Activated CD8-positive, alpha-beta memory T cell treated with anti-CD3 and anti-CD28 coated beads for 36 hours (primary cell): Measurements from ENCODE around the gene BMAL2. TPM values are rescaled to one million over a fixed set of nuclear protein-coding genes. Genes with fewer than 3 reads are reported as not detected.

ENCODE experiments used
- CTCF ChIA-PET: fragments of 350-600 bp; sonication (Branson Sonifier 250); formaldehyde crosslinking; loops from one replicate; lab custom pipeline; 2021; ENCODE audit warnings: antibody characterized with exemption; lab: Charles Lee
- POLR2A ChIA-PET: fragments of 350-600 bp; sonication (Branson Sonifier 250); formaldehyde crosslinking; loops from one replicate; lab custom pipeline; 2021; ENCODE audit warnings: antibody characterized with exemption; lab: Charles Lee
- total RNA-seq, 2 experiments: library from RNA; stranded (reverse); gene quantifications; one replicate each; pipeline ENCODE4 v1.2.3, GENCODE V29; 2021

BMAL2 gene
- total RNA-seq, 2 experiments from 2014 or later = 18.1 to 19.1 TPM

DNA sequence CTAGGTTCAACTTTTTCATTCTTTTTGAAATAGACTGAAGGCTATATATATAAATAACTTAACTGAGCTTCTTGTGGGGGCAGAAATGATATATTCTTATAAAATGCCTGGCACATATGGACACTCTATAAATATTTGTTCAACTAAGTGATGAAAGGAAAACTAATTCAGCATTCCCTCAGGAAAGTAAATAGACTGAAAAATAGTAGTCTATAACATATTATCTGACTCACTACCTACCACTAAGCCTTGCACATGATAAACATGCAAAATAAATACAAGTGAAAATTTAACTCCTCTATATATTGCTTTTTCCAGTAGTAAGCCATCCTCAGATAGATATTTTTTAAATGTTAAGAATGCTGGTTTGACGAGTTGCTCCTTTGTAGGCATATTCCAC lies 15.7 kb upstream of the BMAL2 start:
- CTCF ChIA-PET = no interaction called here
- POLR2A ChIA-PET = no interaction called here

- ChIA-PET POLR2A (no interaction called here), CTCF (no interaction called here)
Measured at GRCh38 chr12:27319409-27319808, 13.2 kb upstream of the BMAL2 start.

DNA sequence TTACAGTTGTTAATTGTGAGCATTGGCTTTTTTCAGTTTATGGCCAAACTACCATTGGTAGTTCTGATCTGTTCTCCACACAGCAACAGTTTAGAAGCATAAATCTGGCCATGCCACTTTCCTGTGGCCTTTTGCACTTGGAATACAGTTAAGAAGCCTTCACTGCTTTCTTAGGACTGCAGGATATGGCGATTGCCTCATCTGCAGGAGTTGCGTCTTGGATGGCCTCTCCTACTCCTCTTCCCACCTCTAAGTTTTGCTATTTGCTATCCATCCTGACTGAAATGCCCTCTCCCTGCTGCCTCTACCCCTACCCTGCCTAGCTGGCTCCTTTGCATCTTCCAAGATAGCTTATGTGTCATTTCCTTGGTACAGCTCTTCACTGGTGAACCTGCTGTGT lies 12.8 kb upstream of the BMAL2 start:
- POLR2A ChIA-PET = no interaction called here
- CTCF ChIA-PET = no interaction called here

GRCh38 chr12:27324530-27324929 lies 8.1 kb upstream of the BMAL2 start:
- ChIA-PET CTCF (interaction anchor here (0.8 kb wide), 1 partner anchor 18 kb away, joined by 4 read pairs; no protein-coding TSS in a partner anchor), POLR2A (no interaction called here)

DNA sequence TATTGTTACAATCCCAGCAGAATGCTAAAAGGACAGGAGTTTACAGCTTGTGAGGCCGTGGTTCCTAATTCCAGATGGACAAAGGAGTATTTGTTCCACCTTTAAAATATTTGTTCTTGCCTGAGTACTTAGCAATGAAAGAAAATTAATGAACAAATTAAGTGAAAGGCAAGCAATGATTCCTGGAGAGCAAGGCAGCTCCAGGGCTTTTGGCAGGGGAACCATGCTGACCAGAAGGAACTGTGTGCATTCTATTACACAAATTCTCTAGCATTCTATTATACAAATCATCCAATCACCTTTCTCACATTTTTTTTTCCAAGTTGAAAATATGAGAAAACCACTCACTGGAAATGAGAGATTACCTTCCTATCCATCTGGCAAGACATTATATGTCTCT lies 1.8 kb upstream of the BMAL2 start:
- POLR2A ChIA-PET = no interaction called here
- CTCF ChIA-PET = interaction anchor here (1.3 to 1.9 kb wide), 2 partner anchors 317 to 395 kb away, joined by 3 to 5 read pairs; partner anchors contain the start of gene TM7SF3

GRCh38 chr12:27331291-27331926 lies 1.2 kb upstream of the BMAL2 start:
- ChIA-PET CTCF (interaction anchor here (1.3 to 1.9 kb wide), 2 partner anchors 318 to 396 kb away, joined by 3 to 5 read pairs; partner anchors contain the start of gene TM7SF3), POLR2A (no interaction called here)

DNA sequence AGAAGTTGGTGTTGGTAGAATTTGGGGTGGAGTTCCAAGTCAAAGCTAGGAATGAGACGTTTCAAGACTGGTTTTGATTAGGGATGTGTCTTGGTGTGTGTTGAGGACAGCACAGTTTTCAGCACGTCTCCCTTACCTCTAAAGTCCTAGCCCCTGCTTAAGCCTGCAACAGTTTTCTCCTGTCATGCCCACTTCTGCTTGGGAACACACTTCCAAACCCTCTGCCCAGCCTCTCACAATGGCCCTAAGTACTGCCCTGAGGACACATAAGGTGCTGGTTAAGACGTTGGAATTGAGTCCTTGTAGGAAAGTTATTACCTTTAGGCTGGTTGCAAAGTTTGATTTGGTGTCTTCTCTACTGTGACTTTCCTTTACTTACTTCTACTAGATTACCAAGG lies 710 bp upstream of the BMAL2 start:
- CTCF ChIA-PET = interaction anchor here (1.3 to 1.9 kb wide), 2 partner anchors 318 to 396 kb away, joined by 3 to 5 read pairs; partner anchors contain the start of gene TM7SF3
- POLR2A ChIA-PET = no interaction called here

- CTCF ChIA-PET = interaction anchor here (1.2 to 1.9 kb wide), 2 partner anchors 26 to 319 kb away, joined by 3 to 5 read pairs; partner anchors contain the start of gene TM7SF3
Measured at GRCh38 chr12:27332407-27332713, 276 bp upstream of the BMAL2 start.

DNA sequence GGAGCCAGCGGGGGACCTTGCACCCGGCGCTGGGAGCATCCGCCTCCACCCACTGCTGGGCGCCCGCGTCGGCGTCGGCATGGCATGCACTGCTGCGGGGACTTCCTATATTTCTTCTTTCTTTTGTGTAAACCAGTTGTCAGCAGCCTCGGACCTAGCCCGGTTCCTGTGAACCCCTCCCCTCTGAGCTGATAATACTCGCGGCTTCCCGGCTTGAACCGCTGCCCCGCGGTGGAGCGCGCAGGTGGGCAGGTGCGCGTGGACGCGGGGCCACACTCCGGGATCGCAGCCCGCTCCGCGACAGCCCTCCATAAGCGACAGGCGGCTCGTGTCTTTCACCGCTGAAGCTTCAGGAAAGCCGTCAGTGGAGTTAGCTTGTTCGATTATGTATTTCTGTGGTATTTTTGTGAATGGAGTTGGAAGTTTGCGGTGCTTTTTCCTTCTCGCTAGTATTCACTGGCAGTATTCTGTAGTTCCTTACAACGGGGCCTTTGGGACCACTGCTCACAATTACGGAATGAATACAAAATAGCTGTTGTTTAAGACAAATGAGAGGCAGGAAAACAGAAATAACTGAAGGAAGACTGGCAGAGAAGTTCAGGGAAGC lies 870 bp downstream of the BMAL2 start:
- ChIA-PET POLR2A (no interaction called here), CTCF (interaction anchor here (1.2 kb wide), 1 partner anchor 27 kb away, joined by 3 read pairs; no protein-coding TSS in a partner anchor)

More at GRCh38 chr12:27332407-27332713, 276 bp upstream of the BMAL2 start:
- POLR2A ChIA-PET = no interaction called here

- ChIA-PET CTCF (no interaction called here), POLR2A (no interaction called here)
Measured at GRCh38 chr12:27334042-27334720, 1.5 kb downstream of the BMAL2 start.

DNA sequence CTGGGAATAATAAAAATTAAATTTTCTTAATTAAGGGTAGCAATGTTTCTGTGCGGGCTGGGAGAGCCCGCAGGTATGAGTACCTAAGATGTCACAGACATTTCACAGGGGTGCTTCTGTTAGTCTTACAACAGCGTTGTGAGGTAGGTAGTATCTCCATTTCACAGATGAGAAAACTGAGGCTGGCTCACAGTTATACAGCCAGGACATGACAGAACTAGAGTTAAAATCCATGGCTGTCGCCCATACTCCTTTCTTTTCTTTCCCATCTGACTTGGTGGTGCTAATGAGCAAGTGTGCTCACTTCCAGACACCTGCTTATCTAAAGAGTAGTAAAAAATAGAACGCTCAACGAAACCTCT lies 2.1 kb downstream of the BMAL2 start:
- ChIA-PET POLR2A (no interaction called here), CTCF (no interaction called here)

- POLR2A ChIA-PET = no interaction called here
- CTCF ChIA-PET = no interaction called here
Measured at GRCh38 chr12:27335364-27336281, 3.0 kb downstream of the BMAL2 start.

DNA sequence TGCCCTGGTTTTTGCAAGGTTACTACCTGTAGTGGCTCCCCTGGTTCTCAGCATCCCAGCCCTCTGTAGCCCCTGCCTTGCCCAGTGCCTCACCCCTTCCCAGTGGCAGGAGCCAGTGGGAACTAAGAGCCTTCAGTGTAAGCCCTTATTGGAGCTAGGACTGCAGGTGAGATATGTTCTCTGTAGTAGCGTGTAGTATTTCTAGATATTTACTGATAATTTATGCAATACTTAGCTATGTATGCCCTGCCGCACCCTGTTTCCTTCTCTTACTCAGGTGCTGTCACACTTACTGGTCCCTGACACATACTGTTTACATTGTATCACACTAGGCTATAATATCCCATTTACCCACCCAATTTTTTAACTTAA lies 3.6 kb downstream of the BMAL2 start:
- CTCF ChIA-PET = no interaction called here
- POLR2A ChIA-PET = no interaction called here

DNA sequence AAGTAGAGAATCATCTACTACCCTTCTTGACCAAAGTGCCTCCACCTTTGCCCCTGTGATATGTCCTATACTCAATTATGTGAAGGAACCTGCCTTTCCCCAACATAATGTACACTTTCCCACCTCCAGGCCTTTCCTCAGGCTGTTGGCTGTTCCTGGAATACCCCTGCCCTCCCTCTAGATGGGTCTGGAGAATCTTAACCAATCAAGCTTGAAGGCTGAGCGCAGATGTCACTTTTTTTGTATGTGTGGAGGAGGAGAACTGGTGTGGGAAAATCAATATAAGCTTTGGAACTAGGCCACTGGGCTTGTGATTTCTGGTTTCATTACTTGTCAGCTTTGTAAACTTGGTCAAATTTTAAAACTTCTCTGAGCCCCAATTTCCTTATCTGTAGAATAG lies 4.7 kb downstream of the BMAL2 start:
- CTCF ChIA-PET = interaction anchor here (0.7 kb wide), 2 partner anchors 11 to 47 kb away, joined by 3 to 5 read pairs; no protein-coding TSS in a partner anchor

DNA sequence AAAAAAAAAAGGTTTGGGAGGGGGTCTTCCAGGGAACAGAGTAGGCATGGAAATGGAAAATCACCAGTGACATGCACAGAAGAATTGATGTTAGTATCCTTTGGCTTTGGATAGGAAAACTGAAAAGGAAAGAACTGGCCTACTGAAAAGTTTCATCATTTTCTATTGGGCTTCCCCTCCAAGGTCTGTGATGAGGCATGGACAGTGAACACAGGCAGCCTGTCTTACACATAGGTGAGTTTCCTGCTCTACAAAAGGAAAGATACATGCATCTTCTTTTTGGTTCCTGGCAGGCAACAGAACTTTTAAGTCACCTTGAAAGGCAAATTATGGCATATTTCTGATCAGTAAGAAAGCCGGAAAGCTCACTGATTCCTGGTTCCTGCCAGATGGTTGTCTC lies 5.8 kb downstream of the BMAL2 start:
- CTCF ChIA-PET = no interaction called here
- POLR2A ChIA-PET = no interaction called here

More for the DNA sequence above, 4.7 kb downstream of the BMAL2 start:
- POLR2A ChIA-PET = no interaction called here

DNA sequence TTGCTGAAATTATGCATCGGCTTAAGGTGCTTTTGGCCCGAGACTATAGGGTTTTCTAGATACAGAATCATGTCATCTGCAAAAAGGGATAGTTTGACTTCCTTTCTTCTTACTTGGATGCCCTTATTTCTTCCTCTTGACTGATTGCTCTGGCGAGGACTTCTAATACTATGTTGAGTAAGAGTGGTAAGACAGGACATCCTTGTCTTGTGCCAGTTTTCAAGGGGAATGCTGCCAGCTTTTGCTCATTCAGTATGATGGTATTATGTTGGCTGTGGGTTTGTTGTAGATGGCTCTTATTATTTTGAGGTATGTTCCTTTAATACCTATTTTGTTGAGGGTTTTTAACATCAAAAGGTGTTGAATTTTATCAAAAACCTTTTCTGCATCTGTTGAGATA lies 8.3 kb downstream of the BMAL2 start:
- POLR2A ChIA-PET = no interaction called here
- CTCF ChIA-PET = no interaction called here

DNA sequence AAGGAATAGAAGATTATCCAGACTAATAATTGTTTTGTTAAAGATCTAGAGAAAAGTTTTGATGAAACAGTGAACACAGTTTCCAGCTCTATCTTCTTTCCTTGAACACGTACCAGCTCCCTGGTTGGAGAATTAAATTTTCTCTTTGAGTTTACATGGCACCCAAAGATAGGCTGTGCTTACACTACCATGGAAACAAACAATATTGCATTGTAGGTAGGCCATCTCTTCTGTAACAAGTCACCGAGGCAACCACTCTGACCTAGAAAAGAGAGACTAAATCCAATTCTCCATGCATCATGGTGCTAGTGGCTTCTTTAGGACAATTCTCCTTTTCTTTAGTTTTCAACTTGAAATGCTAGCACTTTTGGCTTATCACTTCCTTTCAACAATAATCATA lies 9.9 kb downstream of the BMAL2 start:
- ChIA-PET POLR2A (no interaction called here), CTCF (no interaction called here)

- ChIA-PET POLR2A (no interaction called here), CTCF (no interaction called here)
Measured at GRCh38 chr12:27343255-27344000, 10.8 kb downstream of the BMAL2 start.

- ChIA-PET CTCF (no interaction called here), POLR2A (no interaction called here)
Measured at GRCh38 chr12:27344246-27344645, 11.6 kb downstream of the BMAL2 start.
